Measurements from ENCODE around the gene ABO.
"Not testable (repeated sequence)": the region's sequence is repeated elsewhere in the genome, so short reads cannot be mapped to it uniquely, and the experiment has no call there.

Gene ABO

GRCh38 chr9:133263557-133263956 is 11.4 kb downstream of the ABO start:
- no peak for DNase-seq (ENCODE audit: low spot score)

- no peak for DNase-seq (ENCODE audit: low spot score)
Observed at GRCh38 chr9:133262226-133262625, 12.8 kb downstream of the ABO start.

- DNase-seq (ENCODE audit: low spot score), result no peak
Observed at GRCh38 chr9:133261753-133262120, 13.3 kb downstream of the ABO start.

- no peak for DNase-seq (ENCODE audit: low spot score)
Observed at GRCh38 chr9:133261103-133261752, 13.8 kb downstream of the ABO start.

- no peak for DNase-seq (ENCODE audit: low spot score)
Observed at GRCh38 chr9:133260334-133261102, 14.5 kb downstream of the ABO start.

GRCh38 chr9:133258061-133259015 is 16.7 kb downstream of the ABO start:
- DNase-seq (ENCODE audit: low spot score), result no peak

GRCh38 chr9:133257465-133257956 is 17.5 kb downstream of the ABO start:
- no peak for DNase-seq (ENCODE audit: low spot score)

GRCh38 chr9:133256686-133257091 is 18.3 kb downstream of the ABO start:
- no peak for DNase-seq (ENCODE audit: low spot score)

GRCh38 chr9:133256136-133256461 is 18.9 kb downstream of the ABO start:
- no peak for DNase-seq (ENCODE audit: low spot score)

- DNase-seq (ENCODE audit: low spot score), result no peak
Observed at GRCh38 chr9:133255371-133256135, 19.4 kb downstream of the ABO start.

GRCh38 chr9:133254471-133254870 is 20.5 kb downstream of the ABO start:
- no peak for DNase-seq (ENCODE audit: low spot score)

- DNase-seq (ENCODE audit: low spot score), result no peak
Observed at GRCh38 chr9:133253268-133253667, 21.7 kb downstream of the ABO start.

- no peak for DNase-seq (ENCODE audit: low spot score)
Observed at GRCh38 chr9:133252301-133253020, 22.5 kb downstream of the ABO start.

GRCh38 chr9:133251773-133252172 is 23.2 kb downstream of the ABO start:
- no peak for DNase-seq (ENCODE audit: low spot score)

- not testable (repeated sequence) for DNase-seq (ENCODE audit: low spot score)
Observed at GRCh38 chr9:133251221-133251620, 23.8 kb downstream of the ABO start.

- DNase-seq (ENCODE audit: low spot score), result no peak
Observed at GRCh38 chr9:133250741-133251170, 24.2 kb downstream of the ABO start.

GRCh38 chr9:133249337-133249736 is 25.7 kb downstream of the ABO start:
- DNase-seq (ENCODE audit: low spot score), result no peak

- no peak for DNase-seq (ENCODE audit: low spot score)
Observed at GRCh38 chr9:133248726-133249295, 26.2 kb downstream of the ABO start.

GRCh38 chr9:133247632-133248031 is 27.4 kb downstream of the ABO start:
- DNase-seq (ENCODE audit: low spot score), result no peak

GRCh38 chr9:133246991-133247390 is 28.0 kb downstream of the ABO start:
- DNase-seq (ENCODE audit: low spot score), result no peak

- DNase-seq (ENCODE audit: low spot score), result no peak
Observed at GRCh38 chr9:133246562-133246961, 28.4 kb downstream of the ABO start.

Data from activated CD4-positive, alpha-beta T cell treated with anti-CD3 and anti-CD28 coated beads, Interleukin-2, Interleukin-4, amounts not matched to agents 100 ng/mL and 50 ng/mL, durations not matched to agents 16 hours and 8 hours (primary cell).